Measurements from ENCODE around the gene CNTN3. TPM values are rescaled to one million over a fixed set of nuclear protein-coding genes. Genes with fewer than 3 reads are reported as not detected.

The CNTN3 gene
- total and polyA plus RNA-seq, 2 of the 13 experiments (the other 11 are each of a cell fraction or from before 2014, with no cell fraction given) = not detected

DNA sequence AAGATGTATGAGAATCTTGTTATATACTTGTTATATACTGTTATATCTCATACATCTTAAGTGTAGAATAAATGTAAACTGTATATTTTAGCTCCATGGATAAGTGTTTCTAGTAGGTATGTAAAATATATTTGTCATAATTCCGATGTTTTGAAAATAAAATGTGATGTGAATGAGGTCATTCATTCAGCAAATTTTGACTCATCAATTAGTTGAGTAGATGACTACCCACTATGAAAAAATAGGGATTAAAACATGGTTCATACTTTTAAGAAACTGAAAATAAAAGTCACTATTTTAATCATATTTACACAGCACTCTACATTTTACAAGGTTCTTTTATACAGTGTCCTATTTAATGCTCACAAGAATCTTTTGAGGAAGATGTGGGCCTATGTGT is 28.4 kb upstream of the CNTN3 start:
- DNase-seq (ENCODE audit: low spot score) (no peak), ATAC-seq (no peak), FAIRE-seq (no peak)
- POLR2A ChIA-PET = no interaction called here
- Histone ChIP-seq H3K79me2 (ENCODE audit: insufficient read depth, low read length) (no peaks in the 10 kb centered on the region), H3K4me2 (ENCODE audit: low read depth, low read length) (no peak overlapping the region), H3K4me1 (ENCODE audit: insufficient read depth, low read length) (no peaks in the 10 kb centered on the region), H4K20me1 (ENCODE audit: insufficient read depth, low read length) (no peaks in the 10 kb centered on the region), H3K9ac (ENCODE audit: insufficient read depth, low read depth, low read length) (no peak overlapping the region), H3K27ac (ENCODE audit: extremely low read length, insufficient read depth, low read length) (no peak overlapping the region), H3K4me3 (replicated peaks in 1 of 3; ENCODE audit: insufficient read depth in 1 of 3, low read depth in 2 of 3, low read length in 3 of 3) (no peak overlapping the region), H3K27me3 (ENCODE audit: control insufficient read depth in 1 of 2, insufficient read depth in 2 of 2, low read length in 2 of 2) (no peaks in the 10 kb centered on the region), H3K9me3 (ENCODE audit: low read length) (no peaks in the 10 kb centered on the region), H2AFZ (ENCODE audit: low read length) (no peak overlapping the region), H3K36me3 (replicated peaks in 1 of 2; ENCODE audit: control insufficient read depth in 1 of 2, insufficient read depth in 2 of 2, low read length in 2 of 2) (no peaks in the 10 kb centered on the region)
- BruUV-seq (replicated peaks) = no TSS peak
- intact Hi-C loops (cut with micrococcal nuclease; ENCODE audit: unreplicated experiment) = no loop called here
- 2% methylated on average over 1 of the region's 1 CpG for WGBS (ENCODE audit: low lambda C conversion rate)
- CTCF ChIA-PET (ENCODE audit: low intra/inter-chr PET ratio, low total read pairs) = no interaction called here
- in situ Hi-C loops (cut with HindIII; ENCODE audit: extremely low pct_ligation_motif_present, low pct_unique_long_range_greater_than_20kb) = no loop called here
- TF ChIP-seq TBL1XR1 (IDR thresholded peaks at IDR 0.05; ENCODE audit: borderline replicate concordance, low read length, partially characterized antibody) = no peak
- no peak for TF ChIP-seq HNRNPL (IDR thresholded peaks at IDR 0.05; ENCODE audit: low read depth, low read length)
- TF ChIP-seq ZSCAN25 (CRISPR knock-in tag; IDR thresholded peaks at IDR 0.05) = no peak
- TF ChIP-seq KDM2A (CRISPR knock-in tag; IDR thresholded peaks at IDR 0.05; ENCODE audit: borderline replicate concordance, low read depth) = no peak
- TF ChIP-seq, protein P1, sequence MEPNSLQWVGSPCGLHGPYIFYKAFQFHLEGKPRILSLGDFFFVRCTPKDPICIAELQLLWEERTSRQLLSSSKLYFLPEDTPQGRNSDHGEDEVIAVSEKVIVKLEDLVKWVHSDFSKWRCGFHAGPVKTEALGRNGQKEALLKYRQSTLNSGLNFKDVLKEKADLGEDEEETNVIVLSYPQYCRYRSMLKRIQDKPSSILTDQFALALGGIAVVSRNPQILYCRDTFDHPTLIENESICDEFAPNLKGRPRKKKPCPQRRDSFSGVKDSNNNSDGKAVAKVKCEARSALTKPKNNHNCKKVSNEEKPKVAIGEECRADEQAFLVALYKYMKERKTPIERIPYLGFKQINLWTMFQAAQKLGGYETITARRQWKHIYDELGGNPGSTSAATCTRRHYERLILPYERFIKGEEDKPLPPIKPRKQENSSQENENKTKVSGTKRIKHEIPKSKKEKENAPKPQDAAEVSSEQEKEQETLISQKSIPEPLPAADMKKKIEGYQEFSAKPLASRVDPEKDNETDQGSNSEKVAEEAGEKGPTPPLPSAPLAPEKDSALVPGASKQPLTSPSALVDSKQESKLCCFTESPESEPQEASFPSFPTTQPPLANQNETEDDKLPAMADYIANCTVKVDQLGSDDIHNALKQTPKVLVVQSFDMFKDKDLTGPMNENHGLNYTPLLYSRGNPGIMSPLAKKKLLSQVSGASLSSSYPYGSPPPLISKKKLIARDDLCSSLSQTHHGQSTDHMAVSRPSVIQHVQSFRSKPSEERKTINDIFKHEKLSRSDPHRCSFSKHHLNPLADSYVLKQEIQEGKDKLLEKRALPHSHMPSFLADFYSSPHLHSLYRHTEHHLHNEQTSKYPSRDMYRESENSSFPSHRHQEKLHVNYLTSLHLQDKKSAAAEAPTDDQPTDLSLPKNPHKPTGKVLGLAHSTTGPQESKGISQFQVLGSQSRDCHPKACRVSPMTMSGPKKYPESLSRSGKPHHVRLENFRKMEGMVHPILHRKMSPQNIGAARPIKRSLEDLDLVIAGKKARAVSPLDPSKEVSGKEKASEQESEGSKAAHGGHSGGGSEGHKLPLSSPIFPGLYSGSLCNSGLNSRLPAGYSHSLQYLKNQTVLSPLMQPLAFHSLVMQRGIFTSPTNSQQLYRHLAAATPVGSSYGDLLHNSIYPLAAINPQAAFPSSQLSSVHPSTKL (CRISPR knock-in tag; IDR thresholded peaks at IDR 0.05) = no peak
- TF ChIP-seq ARNT2 (CRISPR knock-in tag; IDR thresholded peaks at IDR 0.05; ENCODE audit: low read depth) = no peak
- no peak for TF ChIP-seq CBX1 (IDR thresholded peaks at IDR 0.05; ENCODE audit: low read depth)
- no peak for TF ChIP-seq ZSCAN9 (CRISPR knock-in tag; IDR thresholded peaks at IDR 0.05; ENCODE audit: borderline replicate concordance)
- TF ChIP-seq ZNF556 (CRISPR knock-in tag; IDR thresholded peaks at IDR 0.05; ENCODE audit: borderline replicate concordance) = no peak
- no peak for TF ChIP-seq ZFP36 (IDR thresholded peaks at IDR 0.05; ENCODE audit: borderline replicate concordance, low read depth, low read length, partially characterized antibody)
- TF ChIP-seq ZBTB20 (CRISPR knock-in tag; IDR thresholded peaks at IDR 0.05; ENCODE audit: borderline replicate concordance, low read depth) = no peak
- no peak for TF ChIP-seq STAT5B (CRISPR knock-in tag; IDR thresholded peaks at IDR 0.05)

All from HepG2 (cell line).